ENCODE data around the gene CFAP99. TPM values are rescaled to one million over a fixed set of nuclear protein-coding genes. Genes with fewer than 3 reads are reported as not detected.

The CFAP99 gene
- total and polyA plus RNA-seq, 2 experiments from 2014 or later, result not detected

- H2AFZ ChIP-seq, result no peak overlapping the region
- Mint-ChIP-seq H3K36me3 (ENCODE audit: low read depth) (peaks cover 79% of the 10 kb centered on the region), H3K9me3 (no peaks in the 10 kb centered on the region), H3K4me1 (no peaks in the 10 kb centered on the region), H3K27ac (no peak overlapping the region), H3K4me3 (no peak overlapping the region), H3K27me3 (ENCODE audit: insufficient read depth, low read depth, poor library complexity) (peaks cover 8% of the 10 kb centered on the region)
- H3K79me2 ChIP-seq (replicated peaks; ENCODE audit: insufficient read depth), result peaks cover 34% of the 10 kb centered on the region
- H3K9me2 ChIP-seq (ENCODE audit: insufficient read depth), result no peaks in the 10 kb centered on the region
- no peak overlapping the region for H3K4me2 ChIP-seq
- no peaks in the 10 kb centered on the region for H3K4me1 ChIP-seq (ENCODE audit: insufficient read depth)
- H3K27me3 ChIP-seq (ENCODE audit: insufficient read depth), result no peaks in the 10 kb centered on the region
- peaks cover 29% of the 10 kb centered on the region for H3K36me3 ChIP-seq (ENCODE audit: insufficient read depth)
- H3K27ac ChIP-seq (ENCODE audit: low read depth), result no peak overlapping the region
- H3F3A ChIP-seq (replicated peaks; ENCODE audit: low read depth), result peaks cover 6% of the 10 kb centered on the region; the same call in 1 of the 2 replicates
- peaks cover 7% of the 10 kb centered on the region for H4K20me1 ChIP-seq (replicated peaks; ENCODE audit: insufficient read depth)
- ATAC-seq (no peak), DNase-seq (ENCODE audit: low spot score) (no peak)
- TF ChIP-seq JUNB (IDR thresholded peaks at IDR 0.05; ENCODE audit: unreplicated experiment) (no peak), ZNF331 (CRISPR knock-in tag; IDR thresholded peaks at IDR 0.05; ENCODE audit: low read depth) (no peak), EZH2phosphoT487 (IDR thresholded peaks at IDR 0.05; ENCODE audit: unreplicated experiment) (no peak), CTCF (conservative IDR thresholded peaks at IDR 0.05; ENCODE audit: low read depth in 2 of 2) (no peak), POLR2AphosphoS5 (IDR thresholded peaks at IDR 0.05; ENCODE audit: low read depth) (no peak), ZNF114 (CRISPR knock-in tag; IDR thresholded peaks at IDR 0.05) (no peak), NANOG (IDR thresholded peaks at IDR 0.05; ENCODE audit: borderline replicate concordance) (no peak), EZH2 (IDR thresholded peaks at IDR 0.05; ENCODE audit: low read depth, unreplicated experiment) (no peak), CREB1 (CRISPR knock-in tag; IDR thresholded peaks at IDR 0.05; ENCODE audit: low read depth) (no peak), STAT1 (IDR thresholded peaks at IDR 0.05; ENCODE audit: unreplicated experiment) (no peak)
- TF ChIP-seq, protein P1, sequence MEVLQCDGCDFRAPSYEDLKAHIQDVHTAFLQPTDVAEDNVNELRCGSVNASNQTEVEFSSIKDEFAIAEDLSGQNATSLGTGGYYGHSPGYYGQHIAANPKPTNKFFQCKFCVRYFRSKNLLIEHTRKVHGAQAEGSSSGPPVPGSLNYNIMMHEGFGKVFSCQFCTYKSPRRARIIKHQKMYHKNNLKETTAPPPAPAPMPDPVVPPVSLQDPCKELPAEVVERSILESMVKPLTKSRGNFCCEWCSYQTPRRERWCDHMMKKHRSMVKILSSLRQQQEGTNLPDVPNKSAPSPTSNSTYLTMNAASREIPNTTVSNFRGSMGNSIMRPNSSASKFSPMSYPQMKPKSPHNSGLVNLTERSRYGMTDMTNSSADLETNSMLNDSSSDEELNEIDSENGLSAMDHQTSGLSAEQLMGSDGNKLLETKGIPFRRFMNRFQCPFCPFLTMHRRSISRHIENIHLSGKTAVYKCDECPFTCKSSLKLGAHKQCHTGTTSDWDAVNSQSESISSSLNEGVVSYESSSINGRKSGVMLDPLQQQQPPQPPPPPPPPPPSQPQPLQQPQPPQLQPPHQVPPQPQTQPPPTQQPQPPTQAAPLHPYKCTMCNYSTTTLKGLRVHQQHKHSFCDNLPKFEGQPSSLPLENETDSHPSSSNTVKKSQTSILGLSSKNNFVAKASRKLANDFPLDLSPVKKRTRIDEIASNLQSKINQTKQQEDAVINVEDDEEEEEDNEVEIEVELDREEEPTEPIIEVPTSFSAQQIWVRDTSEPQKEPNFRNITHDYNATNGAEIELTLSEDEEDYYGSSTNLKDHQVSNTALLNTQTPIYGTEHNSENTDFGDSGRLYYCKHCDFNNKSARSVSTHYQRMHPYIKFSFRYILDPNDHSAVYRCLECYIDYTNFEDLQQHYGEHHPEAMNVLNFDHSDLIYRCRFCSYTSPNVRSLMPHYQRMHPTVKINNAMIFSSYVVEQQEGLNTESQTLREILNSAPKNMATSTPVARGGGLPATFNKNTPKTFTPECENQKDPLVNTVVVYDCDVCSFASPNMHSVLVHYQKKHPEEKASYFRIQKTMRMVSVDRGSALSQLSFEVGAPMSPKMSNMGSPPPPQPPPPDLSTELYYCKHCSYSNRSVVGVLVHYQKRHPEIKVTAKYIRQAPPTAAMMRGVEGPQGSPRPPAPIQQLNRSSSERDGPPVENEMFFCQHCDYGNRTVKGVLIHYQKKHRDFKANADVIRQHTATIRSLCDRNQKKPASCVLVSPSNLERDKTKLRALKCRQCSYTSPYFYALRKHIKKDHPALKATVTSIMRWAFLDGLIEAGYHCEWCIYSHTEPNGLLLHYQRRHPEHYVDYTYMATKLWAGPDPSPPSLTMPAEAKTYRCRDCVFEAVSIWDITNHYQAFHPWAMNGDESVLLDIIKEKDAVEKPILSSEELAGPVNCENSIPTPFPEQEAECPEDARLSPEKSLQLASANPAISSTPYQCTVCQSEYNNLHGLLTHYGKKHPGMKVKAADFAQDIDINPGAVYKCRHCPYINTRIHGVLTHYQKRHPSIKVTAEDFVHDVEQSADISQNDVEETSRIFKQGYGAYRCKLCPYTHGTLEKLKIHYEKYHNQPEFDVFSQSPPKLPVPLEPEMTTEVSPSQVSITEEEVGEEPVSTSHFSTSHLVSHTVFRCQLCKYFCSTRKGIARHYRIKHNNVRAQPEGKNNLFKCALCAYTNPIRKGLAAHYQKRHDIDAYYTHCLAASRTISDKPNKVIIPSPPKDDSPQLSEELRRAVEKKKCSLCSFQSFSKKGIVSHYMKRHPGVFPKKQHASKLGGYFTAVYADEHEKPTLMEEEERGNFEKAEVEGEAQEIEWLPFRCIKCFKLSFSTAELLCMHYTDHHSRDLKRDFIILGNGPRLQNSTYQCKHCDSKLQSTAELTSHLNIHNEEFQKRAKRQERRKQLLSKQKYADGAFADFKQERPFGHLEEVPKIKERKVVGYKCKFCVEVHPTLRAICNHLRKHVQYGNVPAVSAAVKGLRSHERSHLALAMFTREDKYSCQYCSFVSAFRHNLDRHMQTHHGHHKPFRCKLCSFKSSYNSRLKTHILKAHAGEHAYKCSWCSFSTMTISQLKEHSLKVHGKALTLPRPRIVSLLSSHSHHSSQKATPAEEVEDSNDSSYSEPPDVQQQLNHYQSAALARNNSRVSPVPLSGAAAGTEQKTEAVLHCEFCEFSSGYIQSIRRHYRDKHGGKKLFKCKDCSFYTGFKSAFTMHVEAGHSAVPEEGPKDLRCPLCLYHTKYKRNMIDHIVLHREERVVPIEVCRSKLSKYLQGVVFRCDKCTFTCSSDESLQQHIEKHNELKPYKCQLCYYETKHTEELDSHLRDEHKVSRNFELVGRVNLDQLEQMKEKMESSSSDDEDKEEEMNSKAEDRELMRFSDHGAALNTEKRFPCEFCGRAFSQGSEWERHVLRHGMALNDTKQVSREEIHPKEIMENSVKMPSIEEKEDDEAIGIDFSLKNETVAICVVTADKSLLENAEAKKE (CRISPR knock-in tag; IDR thresholded peaks at IDR 0.05), result no peak
- TF ChIP-seq, protein P2, sequence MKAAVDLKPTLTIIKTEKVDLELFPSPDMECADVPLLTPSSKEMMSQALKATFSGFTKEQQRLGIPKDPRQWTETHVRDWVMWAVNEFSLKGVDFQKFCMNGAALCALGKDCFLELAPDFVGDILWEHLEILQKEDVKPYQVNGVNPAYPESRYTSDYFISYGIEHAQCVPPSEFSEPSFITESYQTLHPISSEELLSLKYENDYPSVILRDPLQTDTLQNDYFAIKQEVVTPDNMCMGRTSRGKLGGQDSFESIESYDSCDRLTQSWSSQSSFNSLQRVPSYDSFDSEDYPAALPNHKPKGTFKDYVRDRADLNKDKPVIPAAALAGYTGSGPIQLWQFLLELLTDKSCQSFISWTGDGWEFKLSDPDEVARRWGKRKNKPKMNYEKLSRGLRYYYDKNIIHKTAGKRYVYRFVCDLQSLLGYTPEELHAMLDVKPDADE (IDR thresholded peaks at IDR 0.05), result no peak
- no peak overlapping the region for H3K4me3 ChIP-seq
These were observed 91.8 kb downstream of the CFAP99 start for GRCh38 chr4:2510351-2511259.

Measured in GM23338 (cell line).